ENCODE measurements around the gene PKD1.
"Not testable (repeated sequence)": the region's sequence is repeated elsewhere in the genome, so short reads cannot be mapped to it uniquely, and the experiment has no call there.

PKD1 gene

DNA sequence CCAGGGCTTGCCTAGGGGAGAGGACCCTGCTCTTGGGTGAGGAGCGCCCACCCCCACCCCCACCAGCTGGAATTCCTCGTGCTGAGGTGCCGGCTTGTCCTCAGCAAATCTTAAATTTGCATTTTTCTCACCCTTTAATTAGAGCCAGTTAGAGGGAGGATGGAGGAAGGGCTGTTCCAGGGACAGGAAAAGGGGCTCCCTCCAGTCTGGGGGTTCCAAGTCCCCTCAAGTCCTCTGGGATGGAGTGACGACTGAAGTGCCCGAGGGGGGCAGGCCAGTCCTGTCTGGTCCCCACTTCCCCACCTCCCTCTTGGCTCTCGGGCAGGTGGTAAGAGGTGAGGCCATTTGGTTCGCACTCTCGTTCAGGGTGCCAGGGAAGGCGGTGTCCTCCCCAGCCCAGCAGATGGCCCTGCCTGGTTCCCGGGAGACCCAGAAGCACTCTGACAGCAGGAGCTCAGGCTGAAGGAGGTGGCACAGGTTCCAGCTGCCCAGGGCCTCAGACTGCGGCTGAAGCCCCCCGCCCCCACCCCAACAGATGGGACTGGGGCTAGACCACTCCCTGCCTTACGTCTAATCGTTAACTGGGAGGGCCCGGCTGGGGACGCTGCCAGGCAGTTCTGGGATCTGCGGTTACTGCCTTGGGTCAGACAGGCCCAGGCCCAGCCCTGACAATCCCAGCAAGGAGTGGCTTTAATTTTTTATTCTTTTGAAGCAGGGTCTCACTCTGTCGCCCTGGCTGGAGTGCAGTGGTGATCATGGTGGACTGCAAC, 14.9 kb upstream of the PKD1 start:
- DNase-seq (ENCODE audit: low read depth in 3 of 3): no peak

DNA sequence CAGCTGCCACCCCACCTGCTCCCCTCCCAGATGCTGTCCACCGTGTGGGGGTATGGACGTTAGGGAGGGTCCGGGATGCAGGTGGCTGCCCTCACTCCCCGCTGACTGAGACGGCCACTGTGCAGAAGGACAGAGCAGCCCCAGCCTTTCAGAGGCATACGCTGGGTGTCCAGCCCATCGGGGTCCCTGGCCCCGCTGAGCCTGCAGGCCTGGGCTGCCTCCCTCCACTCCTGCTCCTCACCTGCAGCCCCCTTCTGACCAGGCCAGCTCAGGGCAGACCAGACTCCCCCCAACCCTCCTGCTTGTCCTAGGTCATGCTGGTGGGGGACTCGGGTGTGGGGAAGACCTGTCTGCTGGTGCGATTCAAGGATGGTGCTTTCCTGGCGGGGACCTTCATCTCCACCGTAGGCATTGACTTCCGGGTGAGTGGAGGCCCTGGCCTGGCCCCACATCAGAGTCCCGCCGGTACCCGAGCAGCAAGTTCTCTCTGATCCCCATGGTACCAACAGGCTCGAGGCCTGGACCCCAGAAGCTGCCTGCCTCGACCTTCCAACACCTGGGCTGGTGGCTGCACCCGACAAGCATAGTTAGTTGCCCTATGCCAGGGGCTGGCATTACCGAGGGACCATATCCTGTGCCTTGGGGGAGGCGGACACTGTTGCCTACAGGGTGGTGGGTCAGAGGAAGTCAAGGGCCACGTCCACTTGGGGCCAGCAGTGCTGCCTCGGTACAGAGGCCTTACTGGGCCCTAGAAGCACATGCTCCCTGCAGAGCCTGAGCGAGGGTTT, 14.1 kb upstream of the PKD1 start:
- no peak for DNase-seq (ENCODE audit: low read depth in 3 of 3)

- DNase-seq (ENCODE audit: low read depth in 3 of 3): no peak
Measured at GRCh38 chr16:2148714-2149629, 13.3 kb upstream of the PKD1 start.

GRCh38 chr16:2147981-2148671, 12.4 kb upstream of the PKD1 start, which contains the start of gene RAB26:
RAB26 (plus strand) TSS chr16:2148625; CDS start chr16:2148784, 159 bp downstream.
- no peak for DNase-seq (ENCODE audit: low read depth in 3 of 3)

- DNase-seq (ENCODE audit: low read depth in 3 of 3): no peak
Measured at GRCh38 chr16:2147378-2147777, 11.7 kb upstream of the PKD1 start.

GRCh38 chr16:2145843-2146242, 10.1 kb upstream of the PKD1 start:
- no peak for DNase-seq (ENCODE audit: low read depth in 3 of 3)

- no peak for DNase-seq (ENCODE audit: low read depth in 3 of 3)
Measured at GRCh38 chr16:2143878-2144485, 8.3 kb upstream of the PKD1 start.

DNA sequence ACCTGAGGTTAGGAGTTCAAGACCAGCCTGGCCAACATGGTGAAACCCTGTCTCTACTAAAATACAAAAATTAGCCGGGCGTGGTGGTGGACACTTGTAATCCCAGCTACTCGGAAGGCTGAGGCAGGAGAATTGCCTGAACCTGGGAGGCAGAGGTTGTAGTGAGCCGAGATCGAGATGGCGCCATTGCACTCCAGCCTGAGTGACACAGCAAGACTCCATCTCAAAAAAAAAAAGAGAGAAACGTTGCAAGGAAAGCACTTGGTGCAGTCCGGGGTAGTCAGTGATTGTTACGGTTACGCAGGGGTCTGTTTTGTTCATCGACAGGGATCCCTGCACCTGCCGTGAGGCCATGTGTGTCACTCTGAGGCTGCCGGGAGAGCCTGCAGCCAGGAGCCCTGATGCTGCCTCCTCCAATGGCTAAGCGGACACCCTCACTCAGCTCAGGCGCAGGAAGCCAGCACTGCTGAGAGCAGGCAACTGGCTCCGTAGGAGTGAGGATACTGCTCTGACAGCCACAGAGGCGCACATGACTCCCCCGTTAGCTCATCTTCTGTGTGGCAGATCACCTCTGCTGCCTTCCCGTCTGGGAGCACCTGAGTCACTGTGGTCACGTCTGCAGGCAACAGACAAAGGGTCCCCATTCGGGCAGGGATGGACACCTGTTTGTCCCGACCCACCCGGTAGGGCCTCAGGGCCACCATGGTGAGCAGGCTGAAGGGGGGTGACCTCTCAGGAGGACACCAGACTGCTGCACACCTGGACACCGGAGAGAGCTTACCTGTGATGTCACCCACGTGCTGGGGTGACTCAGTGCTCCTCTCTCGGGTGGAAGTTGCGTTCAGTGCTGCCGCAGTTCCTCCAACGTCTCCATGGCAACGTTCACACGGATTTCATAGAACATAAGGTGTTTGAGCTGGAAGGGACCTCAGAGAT, 7.5 kb upstream of the PKD1 start:
- DNase-seq (ENCODE audit: low read depth in 3 of 3): no peak

DNA sequence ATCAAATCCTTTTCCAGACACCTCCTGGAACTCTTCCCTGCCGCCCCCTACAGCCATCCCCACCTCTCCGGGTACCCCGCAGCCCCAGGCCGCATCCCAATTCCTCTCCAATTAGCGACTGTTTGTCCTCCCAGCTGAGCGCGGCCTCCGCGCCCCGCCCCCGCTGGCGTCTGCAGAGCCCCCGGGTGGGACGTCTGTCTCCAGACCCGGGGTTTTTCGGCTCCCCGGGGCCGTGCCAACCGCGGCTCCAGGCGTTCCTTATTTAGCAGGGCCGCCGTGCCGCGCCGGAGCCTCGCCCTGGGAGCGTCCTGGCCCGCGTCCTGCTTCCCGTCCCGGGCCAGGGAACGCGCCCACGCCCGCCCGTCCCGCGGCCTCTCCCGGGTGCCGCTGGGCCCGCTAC, 627 bp downstream of the PKD1 start:
- not testable (repeated sequence) for DNase-seq (ENCODE audit: low read depth in 3 of 3)

DNA sequence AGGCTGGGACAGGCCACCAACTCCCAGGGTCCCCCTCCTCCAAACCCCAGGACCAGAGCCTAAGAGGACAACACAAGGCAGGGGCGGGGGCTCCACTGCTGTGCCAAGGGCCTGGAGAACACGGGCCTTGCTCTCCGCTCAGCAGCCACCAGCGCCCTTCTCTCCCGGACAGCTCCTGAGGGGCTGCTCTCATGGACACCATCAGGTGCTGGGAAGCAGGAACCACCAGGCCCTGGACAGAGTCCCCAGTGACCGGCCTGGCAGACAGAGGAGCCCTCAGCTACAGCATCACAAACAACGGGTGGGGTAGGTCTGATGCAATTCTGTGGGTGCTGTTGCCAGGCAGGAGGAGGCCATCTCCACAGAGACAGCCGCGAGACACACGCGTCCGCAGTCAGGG, 1.9 kb downstream of the PKD1 start:
- not testable (repeated sequence) for DNase-seq (ENCODE audit: low read depth in 3 of 3)

DNA sequence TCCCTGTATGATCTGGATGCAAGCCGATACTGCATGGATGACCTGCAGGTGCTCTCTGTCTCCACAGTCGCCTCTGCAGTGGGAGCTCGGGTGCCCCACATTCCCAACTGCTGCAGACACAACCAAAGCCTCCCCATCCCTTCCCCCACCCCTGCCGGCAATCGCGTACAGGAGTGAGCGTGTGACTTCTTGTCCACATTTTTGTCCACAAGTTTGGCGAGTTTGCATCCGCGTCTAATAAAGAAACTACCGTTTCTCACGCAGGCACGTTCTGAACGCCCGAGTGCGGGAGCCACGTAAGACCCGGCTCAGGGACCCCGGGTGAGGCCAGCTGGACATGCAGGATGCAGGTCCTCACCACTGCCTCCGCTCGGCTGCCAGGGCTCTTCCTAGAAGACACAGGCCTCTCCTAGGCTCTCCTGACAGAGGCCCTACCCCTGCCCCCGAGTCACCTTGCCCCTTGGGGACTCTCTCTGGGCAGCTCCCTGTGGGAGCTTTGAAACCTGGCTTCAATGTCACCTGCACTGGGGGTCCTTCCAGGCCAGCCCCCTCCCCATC, 5.7 kb downstream of the PKD1 start:
- not testable (repeated sequence) for DNase-seq (ENCODE audit: low read depth in 3 of 3)

DNA sequence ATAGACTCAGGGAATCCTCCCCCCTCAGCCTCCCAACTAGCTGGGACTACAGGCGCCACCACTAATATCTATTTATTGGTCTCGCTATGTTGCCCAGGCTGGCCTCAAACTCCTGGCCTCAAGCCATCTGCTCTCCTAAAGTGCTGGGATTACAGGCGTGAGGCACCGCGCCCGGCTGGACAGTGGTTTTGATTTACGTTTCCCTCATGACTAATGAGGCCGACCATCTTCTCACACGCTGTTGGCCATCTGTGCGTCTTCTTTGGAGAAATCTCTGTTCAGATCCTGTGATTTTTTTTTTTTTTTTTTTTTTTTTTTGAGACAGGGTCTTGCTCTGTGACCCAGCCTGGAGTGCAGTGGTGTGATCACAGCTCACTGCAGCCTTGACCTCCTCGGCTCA, 6.4 kb downstream of the PKD1 start:
- DNase-seq (ENCODE audit: low read depth in 3 of 3): not testable (repeated sequence)

DNA sequence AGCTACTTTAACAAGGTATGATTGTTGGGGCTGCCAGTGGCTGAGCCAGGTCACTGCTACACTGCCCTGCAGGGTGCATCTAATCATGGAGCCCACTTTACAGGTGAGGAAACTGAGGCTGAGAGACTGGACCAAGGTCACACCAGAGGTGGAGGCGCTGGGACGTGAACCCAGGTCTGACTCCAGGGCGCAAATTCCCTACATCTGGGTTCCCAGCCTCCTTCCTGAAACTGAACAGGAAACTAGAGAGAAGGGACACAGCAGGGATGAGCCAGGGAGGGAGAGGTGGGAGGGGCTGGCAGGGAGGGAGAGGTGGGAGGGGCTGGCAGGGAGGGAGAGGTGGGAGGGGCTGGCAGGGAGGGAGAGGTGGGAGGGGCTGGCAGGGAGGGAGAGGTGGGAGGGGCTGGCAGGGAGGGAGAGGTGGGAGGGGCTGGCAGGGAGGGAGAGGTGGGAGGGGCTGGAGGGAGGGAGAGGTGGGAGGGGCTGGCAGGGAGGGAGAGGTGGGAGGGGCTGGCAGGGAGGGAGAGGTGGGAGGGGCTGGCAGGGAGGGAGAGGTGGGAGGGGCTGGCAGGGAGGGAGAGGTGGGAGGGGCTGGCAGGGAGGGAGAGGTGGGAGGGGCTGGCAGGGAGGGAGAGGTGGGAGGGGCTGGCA, 7.9 kb downstream of the PKD1 start:
- not testable (repeated sequence) for DNase-seq (ENCODE audit: low read depth in 3 of 3)

GRCh38 chr16:2126928-2127556, 8.7 kb downstream of the PKD1 start:
- not testable (repeated sequence) for DNase-seq (ENCODE audit: low read depth in 3 of 3)

- DNase-seq (ENCODE audit: low read depth in 3 of 3): not testable (repeated sequence)
Measured at GRCh38 chr16:2126161-2126743, 9.4 kb downstream of the PKD1 start.

GRCh38 chr16:2125609-2126008, 10.1 kb downstream of the PKD1 start:
- DNase-seq (ENCODE audit: low read depth in 3 of 3): not testable (repeated sequence)

- DNase-seq (ENCODE audit: low read depth in 3 of 3): not testable (repeated sequence)
Measured at GRCh38 chr16:2124694-2125444, 10.8 kb downstream of the PKD1 start.
